DND-41 (cell line): ENCODE results near the gene INSYN2A.

Experiments used
- EZH2 ChIP-seq: IDR thresholded peaks from 3 replicates; pipeline ENCODE4 v1.6.1; 2012; ENCODE audit warnings: borderline replicate concordance, low read depth, mild to moderate bottlenecking, moderate library complexity, low read length, inconsistent platforms; ENCODE audit not compliant: severe bottlenecking
- TF ChIP-seq, protein P1 (sequence below): IDR thresholded peaks from 2 replicates; pipeline ENCODE4 v1.5.1; 2012; ENCODE audit warnings: borderline replicate concordance, low read length, moderate library complexity, mild to moderate bottlenecking; ENCODE audit not compliant: poor library complexity, severe bottlenecking; ENCODE audit errors: extremely low read depth

DNA sequence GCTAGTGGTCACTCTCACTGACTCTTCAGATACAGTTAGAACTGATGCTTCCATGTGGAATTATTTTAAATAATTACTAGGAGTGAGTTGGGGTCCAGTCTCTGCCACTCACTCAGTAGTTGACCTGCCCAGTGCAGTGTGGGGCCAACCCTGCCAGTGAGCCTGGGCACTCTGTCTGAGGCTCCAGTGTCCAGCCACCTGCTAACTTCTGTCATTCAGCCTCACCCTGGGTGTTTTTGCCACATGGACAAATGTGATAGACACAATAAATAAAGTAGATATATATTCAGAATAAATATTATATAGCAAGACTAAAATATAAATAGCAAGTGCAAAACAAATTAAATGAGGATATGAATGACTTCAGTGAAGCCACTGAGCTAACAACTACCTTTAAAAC lies 7.2 kb downstream of the INSYN2A start:
- TF ChIP-seq, protein P1, sequence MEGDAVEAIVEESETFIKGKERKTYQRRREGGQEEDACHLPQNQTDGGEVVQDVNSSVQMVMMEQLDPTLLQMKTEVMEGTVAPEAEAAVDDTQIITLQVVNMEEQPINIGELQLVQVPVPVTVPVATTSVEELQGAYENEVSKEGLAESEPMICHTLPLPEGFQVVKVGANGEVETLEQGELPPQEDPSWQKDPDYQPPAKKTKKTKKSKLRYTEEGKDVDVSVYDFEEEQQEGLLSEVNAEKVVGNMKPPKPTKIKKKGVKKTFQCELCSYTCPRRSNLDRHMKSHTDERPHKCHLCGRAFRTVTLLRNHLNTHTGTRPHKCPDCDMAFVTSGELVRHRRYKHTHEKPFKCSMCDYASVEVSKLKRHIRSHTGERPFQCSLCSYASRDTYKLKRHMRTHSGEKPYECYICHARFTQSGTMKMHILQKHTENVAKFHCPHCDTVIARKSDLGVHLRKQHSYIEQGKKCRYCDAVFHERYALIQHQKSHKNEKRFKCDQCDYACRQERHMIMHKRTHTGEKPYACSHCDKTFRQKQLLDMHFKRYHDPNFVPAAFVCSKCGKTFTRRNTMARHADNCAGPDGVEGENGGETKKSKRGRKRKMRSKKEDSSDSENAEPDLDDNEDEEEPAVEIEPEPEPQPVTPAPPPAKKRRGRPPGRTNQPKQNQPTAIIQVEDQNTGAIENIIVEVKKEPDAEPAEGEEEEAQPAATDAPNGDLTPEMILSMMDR: no peak
- no peak for TF ChIP-seq EZH2
